NK-92 (cell line): Measurements from ENCODE around the gene ZNF282.
"Not testable (repeated sequence)": the region's sequence is repeated elsewhere in the genome, so short reads cannot be mapped to it uniquely, and the experiment has no call there.

ENCODE experiments used
- DNase-seq: peaks from one replicate; lab custom pipeline; 2025; ENCODE audit not compliant: unreplicated experiment; lab: John Stamatoyannopoulos, UW

ZNF282 gene

GRCh38 chr7:149252378-149252777, 57.0 kb downstream of the ZNF282 start:
- no peak for DNase-seq

DNA sequence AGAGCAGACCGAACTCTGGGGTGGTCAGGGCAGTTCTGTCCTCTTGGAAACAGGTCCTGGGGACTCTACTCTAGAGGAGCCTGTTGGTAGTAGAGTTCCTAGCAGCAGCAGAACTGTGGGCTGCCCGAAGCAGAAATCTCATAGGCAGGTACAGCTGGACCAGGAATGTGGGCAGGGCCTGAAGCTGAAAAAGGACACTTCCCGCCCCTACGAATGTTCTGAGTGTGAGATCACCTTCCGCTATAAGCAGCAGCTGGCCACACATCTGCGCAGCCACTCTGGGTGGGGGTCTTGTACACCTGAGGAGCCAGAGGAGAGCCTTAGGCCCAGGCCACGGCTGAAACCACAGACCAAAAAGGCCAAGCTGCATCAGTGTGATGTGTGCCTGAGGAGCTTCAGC, 58.3 kb downstream of the ZNF282 start:
- no peak for DNase-seq

DNA sequence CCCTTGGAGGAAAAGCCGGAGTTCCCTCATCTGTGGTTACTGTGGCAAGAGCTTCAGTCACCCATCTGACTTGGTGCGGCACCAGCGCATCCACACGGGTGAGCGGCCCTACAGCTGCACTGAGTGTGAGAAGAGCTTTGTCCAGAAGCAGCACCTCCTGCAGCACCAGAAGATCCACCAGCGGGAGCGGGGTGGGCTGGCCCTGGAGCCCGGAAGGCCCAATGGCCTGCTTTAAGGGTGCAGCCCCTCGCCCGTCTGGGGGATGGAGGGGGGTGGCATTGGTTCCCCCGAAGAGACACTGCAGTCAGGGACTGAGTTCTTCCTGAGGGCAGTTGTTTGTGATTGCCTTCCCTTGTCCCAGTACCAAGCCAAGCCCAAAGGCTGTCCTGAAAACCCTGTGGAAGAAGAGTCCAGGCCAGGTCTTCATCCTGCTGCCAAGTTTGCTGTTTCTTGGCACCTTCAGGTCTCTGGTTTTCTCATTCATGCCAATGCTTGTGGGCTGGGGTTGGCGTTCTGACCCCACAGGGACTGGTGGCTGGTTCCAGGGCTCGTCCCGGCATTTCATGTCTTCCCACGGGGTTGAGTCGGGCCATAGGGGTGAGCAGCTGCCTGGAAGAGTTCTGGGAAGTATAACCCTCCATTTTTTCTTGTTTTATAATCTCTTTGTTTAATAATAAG, 59.0 kb downstream of the ZNF282 start:
- no peak for DNase-seq

- DNase-seq = no peak
These were observed 59.8 kb downstream of the ZNF282 start for GRCh38 chr7:149255174-149255573.

DNA sequence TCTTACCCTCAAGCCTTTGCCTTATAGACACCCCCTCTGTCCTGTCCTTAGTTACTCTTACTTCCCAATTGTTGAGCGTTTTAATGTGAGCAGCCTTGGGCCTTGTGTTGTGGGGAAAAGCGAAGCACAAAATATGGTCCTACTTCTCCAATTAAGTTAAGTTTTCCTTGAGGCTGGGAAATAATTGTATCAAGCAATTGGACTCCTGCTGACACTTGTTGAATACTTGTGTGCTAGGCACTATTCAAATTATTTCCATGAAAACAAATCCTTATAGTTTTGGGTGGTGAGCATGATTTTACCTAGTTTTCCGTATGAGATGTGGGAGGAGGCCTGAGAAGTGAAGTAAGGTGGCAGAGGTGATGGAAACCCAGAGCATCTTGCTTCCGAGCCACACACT, 61.2 kb downstream of the ZNF282 start:
- no peak for DNase-seq

DNA sequence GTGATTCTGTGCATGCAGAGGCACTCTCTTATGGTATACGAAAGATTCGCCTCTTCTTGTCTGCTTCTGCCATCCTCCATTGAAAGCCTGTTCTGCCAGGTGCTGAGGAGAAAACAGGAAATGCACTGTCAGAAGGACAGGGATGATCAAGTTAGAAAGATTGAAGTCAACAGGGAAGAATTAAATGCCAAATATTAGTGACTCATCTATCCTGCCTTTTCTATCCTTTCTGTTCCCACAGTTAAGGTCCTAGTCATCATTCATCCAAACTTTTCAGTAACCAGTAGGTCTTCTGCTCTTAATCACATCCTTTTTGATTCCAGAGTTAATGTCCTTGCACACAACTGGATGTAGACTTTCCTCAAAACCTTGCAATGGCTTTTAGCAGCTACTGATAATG, 61.8 kb downstream of the ZNF282 start:
- DNase-seq = no peak

DNA sequence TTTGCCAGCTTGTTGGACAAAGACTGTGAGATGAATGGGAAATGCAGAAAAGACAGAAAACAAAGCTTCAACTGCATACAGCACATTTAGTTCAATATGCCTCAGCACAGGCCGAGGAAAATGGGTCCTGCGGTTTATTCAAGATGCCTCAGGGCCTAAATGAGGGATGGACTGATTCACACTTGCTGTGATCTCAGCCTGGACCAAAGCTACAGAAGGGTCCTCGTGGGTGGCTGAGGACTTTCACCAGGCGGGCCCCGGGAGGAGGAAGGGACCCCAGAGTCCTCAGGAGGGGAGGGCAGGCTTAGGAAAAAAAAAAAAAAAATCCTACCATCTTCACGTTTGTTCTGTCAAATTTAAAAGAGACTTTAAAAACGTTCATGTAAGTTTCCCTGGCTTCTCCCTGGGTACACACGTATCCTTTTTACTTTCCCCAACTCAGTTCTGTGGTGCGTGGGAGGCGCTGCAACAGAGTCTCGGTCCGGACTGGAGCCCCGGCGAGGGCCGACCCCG, 66.0 kb downstream of the ZNF282 start:
- DNase-seq = no peak

DNA sequence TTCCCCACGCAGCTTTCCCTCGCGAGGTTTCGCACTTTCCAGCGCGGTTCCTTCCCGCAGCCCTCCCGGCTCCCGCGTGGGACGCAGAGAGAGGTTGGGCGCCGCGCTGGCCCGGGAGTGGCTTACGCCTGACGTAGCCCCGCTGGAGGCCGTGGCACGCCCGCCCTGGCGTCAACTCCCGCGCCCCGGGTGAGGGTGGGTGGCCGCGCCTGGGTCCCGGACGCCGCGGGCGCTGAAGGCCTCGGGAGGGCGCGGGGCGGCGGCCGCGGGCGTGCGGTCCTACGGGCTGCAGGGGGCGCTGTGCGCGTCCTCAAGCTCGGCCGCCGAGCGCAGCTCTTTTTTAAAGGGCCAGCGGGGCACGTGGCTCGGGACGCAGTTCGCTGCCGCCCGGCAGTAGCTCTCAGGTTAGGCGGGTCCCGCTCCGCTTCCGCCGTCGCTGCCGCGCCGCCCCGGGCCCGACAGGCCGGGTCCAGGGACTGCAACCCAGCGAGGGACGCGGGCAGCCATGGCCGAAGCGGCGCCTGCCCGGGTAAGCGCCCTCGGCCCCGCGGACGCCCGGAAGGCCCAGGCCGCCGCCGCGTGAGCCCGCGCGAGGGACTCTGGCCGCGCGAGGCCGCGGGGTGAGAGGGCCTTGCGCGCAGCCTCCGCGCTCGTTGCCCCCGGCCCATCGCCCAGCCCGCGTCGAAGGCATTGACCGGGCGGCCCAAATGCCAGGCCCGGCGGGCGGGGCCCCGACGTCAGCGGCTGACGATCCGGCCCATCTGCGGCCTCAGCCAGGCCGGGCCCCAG, 66.7 kb downstream of the ZNF282 start, which contains the start of gene ZNF783:
TSS of gene ZNF783 (plus strand) at position 368 of the 789 bp plus-strand sequence. CDS start at position 506, 138 bp downstream.
- peak; percentile 28 for DNase-seq

DNA sequence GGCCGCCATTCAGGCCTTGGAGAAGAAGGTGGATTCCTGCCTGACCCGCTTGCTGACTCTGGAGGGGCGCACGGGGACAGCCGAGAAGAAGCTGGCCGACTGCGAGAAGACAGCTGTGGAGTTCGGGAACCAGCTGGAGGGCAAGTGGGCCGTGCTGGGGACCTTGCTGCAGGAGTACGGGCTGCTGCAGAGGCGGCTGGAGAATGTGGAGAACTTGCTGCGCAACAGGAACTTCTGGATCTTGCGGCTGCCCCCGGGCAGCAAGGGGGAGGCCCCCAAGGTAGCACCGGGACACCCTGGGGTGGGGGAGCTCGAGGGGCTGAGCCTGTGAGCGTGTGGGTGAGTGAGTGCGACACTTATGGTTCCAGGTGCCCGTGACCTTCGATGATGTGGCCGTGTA, 71.1 kb downstream of the ZNF282 start:
- no peak for DNase-seq

- no peak for DNase-seq
These were observed 72.4 kb downstream of the ZNF282 start for GRCh38 chr7:149267733-149268132.

GRCh38 chr7:149274424-149274823, 79.1 kb downstream of the ZNF282 start:
- DNase-seq = not testable (repeated sequence)
